CD4-positive, alpha-beta T cell treated with Interleukin-10 for 1 hour (primary cell): ENCODE measurements around the gene CD2BP2.
"Not testable (repeated sequence)": the region's sequence is repeated elsewhere in the genome, so short reads cannot be mapped to it uniquely, and the experiment has no call there.

Source experiments
- DNase-seq: peaks from one replicate; pipeline ENCODE4 v3.0.0-alpha.2; 2020

Gene CD2BP2

DNA sequence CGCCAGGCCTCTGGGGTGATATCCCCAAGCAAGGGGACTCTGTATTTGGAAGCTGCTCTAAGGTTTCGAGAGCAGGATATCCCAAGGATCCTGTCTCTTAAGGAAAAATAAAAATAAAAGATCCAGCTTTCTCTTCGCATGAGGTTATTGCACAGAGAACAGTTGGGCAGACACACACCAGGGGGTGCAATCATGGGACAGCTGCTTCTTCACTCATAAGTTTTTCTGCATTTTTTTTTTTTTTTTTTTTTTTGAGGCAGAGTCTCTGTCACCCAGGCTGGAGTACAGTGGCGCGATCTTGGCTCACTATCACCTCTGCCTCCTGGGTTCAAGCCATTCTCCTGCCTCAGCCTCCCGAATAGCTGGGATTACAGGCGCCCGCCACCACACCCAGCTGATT lies 13.1 kb downstream of the CD2BP2 start:
- not testable (repeated sequence) for DNase-seq

DNA sequence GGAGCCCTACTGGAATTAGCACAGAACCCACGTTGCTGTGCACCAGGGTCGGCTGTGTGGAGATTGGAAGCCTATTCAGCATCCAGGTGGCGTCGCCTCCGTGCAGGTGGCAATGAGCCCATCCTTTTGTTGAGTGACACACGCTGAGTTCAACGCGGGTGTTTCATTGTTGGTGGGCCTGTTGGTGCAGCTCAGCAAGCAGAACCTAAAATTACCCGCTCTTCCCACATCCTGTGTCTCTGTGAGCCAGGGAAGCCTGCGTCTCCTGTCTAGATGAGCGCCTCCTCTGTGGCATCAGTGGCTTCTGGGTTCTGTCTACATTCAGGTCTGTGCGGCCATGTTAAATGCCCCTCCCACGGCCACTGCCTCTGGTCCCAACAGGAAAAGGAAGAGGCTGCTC lies 14.5 kb downstream of the CD2BP2 start:
- DNase-seq: no peak

- not testable (repeated sequence) for DNase-seq
Measured at GRCh38 chr16:30338715-30339114, 16.4 kb downstream of the CD2BP2 start.

- not testable (repeated sequence) for DNase-seq
Measured at GRCh38 chr16:30337964-30338357, 17.1 kb downstream of the CD2BP2 start.

DNA sequence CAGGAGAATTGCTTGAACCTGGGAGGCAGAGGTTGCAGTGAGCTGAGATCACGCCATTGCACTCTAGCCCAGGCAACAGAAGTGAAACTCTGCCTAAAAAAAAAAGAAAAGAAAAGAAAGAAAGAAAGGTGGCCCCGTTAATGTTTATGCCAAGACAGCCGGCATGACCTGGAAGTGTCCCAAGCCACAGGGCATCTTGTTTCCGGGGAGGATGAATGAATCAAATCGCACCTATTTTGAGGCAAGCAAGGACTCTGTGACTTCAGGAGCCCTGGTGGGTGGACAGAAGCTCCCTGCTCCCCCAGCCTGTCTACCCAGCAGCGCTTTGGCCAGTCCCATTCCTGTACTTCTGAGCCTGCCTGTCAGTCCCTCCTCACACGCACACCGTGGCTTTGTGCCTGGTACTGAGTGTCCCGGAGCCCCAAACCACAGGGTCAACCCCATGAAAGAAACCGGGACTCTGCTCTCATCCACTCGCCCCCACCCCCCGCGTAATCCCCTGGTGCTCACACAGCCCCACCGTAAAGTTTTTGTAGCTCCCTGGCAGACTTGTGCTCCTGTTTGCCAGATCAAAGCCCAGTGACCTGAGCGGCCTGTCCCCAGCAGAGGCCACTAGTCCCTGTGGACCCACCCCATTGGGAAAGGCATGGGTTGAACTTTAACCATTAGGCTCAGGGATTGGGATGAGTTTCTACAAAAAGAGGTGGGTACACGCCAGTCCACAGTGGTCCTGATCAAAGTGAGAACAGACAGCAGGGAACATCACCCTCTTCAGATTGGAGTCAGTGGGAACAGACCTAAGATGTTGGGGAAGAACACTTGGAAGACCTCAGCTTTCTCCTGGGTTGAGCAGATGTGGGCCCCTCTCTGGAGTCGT lies 19.3 kb downstream of the CD2BP2 start:
- no peak for DNase-seq

DNA sequence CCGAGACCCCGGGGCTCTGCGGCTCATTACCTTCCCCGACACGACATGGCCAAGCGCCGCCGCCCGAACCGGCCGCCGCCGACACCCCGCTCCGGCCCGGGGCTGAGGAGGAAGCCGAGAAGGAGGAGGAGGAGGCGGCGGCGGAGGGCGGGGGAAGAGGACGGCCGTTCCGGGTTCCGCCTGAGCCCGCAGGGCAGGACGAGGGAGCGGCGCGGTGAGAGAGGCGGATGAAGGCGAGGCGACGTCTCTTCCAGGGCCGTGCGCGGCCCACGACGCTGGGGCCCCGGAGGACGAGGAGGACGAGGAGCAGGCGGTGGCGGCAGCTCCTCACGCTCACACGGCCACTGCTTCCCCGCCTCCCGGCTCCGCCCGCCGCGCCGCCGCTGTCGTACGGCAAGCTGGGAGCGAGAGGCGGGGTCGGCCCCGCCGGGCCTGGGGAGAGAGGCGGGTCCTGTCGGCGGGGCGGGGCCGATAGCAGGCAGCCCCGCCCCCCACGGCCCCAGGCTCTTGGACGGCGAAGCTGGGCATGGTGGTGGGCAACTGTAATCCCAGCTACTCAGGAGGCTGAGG lies 20.0 kb downstream of the CD2BP2 start:
- DNase-seq: peak; percentile 85

DNA sequence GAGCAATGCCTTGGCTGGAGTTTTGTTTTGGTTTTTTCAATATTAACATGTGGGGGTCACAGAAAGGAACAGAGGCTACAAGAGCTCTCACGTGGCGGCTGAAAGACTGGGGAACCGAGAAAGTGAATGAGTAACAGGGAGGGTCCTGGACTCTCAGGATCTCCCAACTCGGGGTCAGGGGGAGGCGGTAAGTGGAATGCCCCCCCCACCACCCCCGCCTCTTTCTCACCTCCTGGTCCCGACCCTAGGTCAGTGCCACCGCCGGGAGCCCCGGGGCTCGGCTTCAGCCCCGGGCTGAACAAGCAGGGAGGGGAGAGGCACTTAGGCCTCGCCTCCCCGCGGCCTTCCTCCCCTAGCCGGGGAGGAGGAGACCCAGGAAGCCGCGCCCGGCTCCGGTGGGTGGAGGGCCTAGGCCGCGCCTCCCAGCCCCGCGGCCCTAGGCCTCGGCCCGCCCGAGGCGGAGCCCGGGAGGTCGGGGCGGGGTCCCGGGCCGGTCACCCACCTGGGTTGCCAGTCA lies 20.6 kb downstream of the CD2BP2 start:
- DNase-seq: peak; percentile 89

GRCh38 chr16:30324220-30324619 lies 30.9 kb downstream of the CD2BP2 start:
- not testable (repeated sequence) for DNase-seq

GRCh38 chr16:30318647-30319046 lies 36.5 kb downstream of the CD2BP2 start:
- not testable (repeated sequence) for DNase-seq

GRCh38 chr16:30310937-30311336 lies 44.2 kb downstream of the CD2BP2 start:
- DNase-seq: not testable (repeated sequence)

DNA sequence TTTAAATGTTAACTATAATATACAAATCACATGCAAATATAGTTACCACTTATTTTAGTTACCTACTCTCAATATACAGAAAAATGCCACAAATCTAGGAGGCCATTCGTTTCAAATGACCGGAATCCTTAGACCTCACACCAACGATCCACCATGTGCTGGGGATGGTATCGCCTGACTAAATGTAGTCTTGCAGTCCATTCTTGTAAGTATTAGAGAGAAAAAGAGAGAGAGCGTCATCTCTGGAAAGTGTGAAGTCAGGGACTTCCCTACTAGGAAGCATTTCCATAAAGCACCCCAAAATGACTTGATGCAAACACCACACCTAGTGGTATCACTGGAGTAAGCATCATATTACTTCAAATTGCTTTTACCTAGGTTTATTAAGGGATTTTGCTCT lies 45.9 kb downstream of the CD2BP2 start:
- not testable (repeated sequence) for DNase-seq
